GM18517 (cell line): ENCODE results near the gene OR52N1.

ENCODE experiments used
- ATAC-seq: cut with Tn5 transposase; IDR thresholded peaks from one replicate; pipeline ENCODE4 v1.9.1; 2021; ENCODE audit warnings: mild to moderate bottlenecking, moderate library complexity; ENCODE audit not compliant: unreplicated experiment

The OR52N1 gene

DNA sequence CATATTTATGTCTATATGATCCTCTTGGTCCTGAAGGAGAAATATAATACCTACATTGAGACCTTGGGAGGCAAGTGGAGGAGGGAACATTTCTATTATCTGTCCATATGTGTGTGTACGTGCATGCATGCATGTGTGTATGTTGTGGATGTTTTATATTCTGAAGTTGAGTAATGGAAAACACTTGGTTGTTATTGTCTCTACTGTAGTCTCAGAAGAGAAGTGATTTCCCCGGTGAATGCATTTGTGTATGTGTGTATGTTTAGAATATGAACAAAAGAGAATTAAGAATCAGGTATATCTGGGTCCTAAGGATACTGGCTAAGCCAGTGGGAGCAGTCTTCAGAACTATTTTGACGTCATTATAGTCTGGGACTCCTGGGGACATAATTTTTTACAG is at the start of gene OR52N1:
Gene OR52N1 (minus strand): TSS at position 101 of the 400 bp plus-strand sequence. CDS start 2,449 bp downstream, outside the sequence.
- no peak for ATAC-seq

GRCh38 chr11:5837695-5838094 is 46.6 kb upstream of the OR52N1 start:
- no peak for ATAC-seq

DNA sequence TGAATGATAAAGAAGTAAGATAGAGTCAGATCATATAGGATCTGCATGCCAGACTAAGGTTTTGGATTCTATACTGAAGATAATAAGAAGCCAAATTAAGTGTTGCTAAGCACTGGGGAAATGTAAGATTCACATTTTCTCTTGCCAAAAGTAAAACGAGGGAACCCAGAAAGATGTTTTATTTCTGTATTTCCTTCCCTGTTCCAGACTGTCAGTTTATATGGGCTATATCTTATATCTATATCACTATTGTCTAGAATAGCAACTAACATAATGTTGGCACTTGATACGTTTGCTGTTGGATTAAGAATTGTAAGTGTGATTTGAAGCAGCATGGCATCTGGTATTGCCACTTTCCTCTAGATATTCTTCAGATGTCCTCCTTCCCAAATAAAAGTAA is 42.4 kb upstream of the OR52N1 start:
- ATAC-seq = no peak

DNA sequence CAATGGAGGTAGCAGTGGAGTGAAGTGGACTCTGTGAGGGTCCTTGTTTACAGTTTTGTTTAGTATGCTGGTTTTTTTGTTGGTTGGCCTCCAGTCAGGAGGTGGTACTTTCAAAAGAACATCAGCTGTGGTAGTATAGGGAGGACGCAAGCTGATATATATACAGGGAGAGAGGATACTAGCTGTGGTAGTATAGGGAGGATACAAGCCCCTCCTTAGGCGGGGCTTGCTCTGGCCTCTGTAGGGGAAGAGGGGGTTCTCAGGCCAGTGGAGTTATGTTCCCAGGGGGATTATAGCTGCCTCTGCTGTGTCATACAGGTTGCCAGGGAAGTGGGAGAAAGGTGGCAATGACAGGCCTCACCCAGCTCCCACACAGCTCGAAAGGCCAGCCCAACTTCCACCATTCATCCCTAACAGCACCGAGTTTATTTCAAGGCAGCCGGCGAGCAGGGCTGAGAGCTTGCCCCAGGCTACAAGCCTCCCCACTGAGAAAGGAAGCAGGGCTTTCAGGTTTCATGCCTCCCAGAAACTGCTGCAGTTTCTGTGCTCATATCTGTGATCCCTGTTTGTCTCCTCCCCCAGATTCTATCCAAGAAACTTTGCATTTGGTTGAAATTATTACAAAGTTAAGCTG is 40.2 kb upstream of the OR52N1 start:
- no peak for ATAC-seq

- ATAC-seq = peak; percentile 67
These were observed 27.3 kb upstream of the OR52N1 start for GRCh38 chr11:5818245-5818886.

GRCh38 chr11:5815534-5815933 is 24.5 kb upstream of the OR52N1 start:
- no peak for ATAC-seq

- ATAC-seq = no peak
These were observed 19.1 kb upstream of the OR52N1 start for GRCh38 chr11:5809905-5810795.

DNA sequence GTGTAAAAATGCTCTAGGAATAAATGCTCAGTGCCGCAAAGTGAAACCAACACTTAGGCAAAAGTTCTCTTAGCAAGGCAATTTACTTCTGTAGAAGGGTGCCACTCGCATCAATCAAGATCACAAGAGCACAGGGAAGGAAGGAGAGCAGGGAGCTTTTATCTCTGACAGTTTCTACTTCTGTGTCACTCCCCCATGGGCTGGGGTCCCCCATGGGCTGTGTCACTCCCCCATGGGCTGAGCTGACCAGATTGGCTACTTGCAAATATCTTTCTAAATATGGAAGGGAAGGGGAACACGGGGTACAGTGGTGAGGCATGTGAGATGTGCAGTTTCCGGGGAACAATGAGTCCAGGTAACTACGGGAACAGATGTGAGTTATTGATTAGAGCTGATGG is 18.1 kb upstream of the OR52N1 start:
- no peak for ATAC-seq

GRCh38 chr11:5808500-5809121 is 17.5 kb upstream of the OR52N1 start, which contains the start of gene OR52N2:
Gene OR52N2, plus strand, starts transcription at chr11:5808924. Its CDS starts 11,412 bp downstream, at chr11:5820336.
- ATAC-seq = peak; percentile 97

DNA sequence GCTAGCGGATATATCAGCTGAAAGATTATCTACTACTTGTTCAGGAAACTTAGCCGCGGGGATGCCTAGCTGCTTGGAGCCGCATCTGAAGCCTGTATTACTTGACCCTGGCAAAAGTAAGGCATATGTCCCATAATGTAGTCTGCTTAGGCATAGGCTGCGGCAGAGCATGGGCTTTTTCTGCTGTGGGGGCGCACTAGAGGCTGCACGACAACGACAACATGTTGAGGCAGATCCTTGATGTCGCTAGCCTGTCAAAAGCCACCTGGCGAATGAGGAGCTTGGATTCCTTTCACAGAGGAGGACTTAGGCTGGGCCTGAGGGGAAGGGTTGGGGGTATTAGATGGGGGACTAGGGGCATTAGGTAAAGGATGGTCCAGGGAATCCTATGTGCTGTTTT is 16.5 kb upstream of the OR52N1 start:
- ATAC-seq = no peak

GRCh38 chr11:5803982-5804381 is 12.9 kb upstream of the OR52N1 start:
- ATAC-seq = no peak

GRCh38 chr11:5796541-5796940 is 5.5 kb upstream of the OR52N1 start:
- no peak for ATAC-seq

- no peak for ATAC-seq
These were observed 7.8 kb downstream of the OR52N1 start, which contains the start of gene OR52N5 for GRCh38 chr11:5783255-5783654. Gene OR52N5, minus strand, starts transcription at chr11:5783355. Its CDS starts 4,721 bp downstream, at chr11:5778634.

GRCh38 chr11:5767056-5767455 is 24.0 kb downstream of the OR52N1 start:
- no peak for ATAC-seq

- no peak for ATAC-seq
These were observed 37.1 kb downstream of the OR52N1 start, which contains the start of gene OR52N4 for GRCh38 chr11:5753943-5754342. Gene OR52N4, plus strand, starts transcription at chr11:5754243. Its CDS starts 498 bp downstream, at chr11:5754741.

DNA sequence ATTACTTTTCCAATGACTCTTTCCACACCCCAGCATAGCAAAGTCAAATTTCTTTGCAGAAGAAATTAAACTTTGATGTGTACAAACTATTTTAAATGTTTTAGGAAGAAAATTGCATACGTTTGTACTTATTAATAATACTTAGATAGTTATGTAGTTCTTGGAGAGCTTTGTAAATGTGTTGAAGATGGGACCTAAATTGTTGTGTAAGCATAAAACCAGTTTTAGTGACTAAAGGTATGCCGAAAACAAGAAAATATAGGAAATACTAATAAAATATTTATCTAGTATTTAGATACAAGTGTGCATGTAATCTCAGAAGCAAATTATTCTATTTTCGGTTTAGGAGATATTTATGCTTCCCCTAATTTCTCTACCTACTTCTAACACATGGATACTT is 41.2 kb downstream of the OR52N1 start:
- no peak for ATAC-seq

- ATAC-seq = no peak
These were observed 44.5 kb downstream of the OR52N1 start for GRCh38 chr11:5746614-5747013.

DNA sequence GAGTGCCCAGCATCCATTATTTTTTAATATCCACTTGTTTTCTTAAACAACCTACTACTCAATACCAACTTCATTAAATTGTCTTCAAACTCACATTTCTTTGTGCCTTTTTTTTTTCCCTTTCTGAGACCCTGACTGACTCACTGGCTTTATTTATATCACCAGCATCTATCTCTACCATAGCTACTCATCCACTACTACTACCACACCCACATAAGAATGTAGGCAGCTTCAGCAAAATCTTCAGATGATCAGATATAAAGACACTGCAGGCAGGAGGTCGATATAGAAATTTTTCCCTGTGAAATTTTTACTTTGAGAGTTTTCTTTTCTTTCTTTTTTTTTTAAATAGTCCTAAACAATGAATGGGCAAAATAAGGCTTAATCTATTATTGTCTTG is 52.6 kb downstream of the OR52N1 start:
- ATAC-seq = no peak

GRCh38 chr11:5737670-5738392 is 53.2 kb downstream of the OR52N1 start:
- no peak for ATAC-seq

- no peak for ATAC-seq
These were observed 54.0 kb downstream of the OR52N1 start for GRCh38 chr11:5737091-5737490.
